GM18951 (cell line): Measurements from ENCODE around the gene HSPBAP1.
"Not testable (repeated sequence)": the region's sequence is repeated elsewhere in the genome, so short reads cannot be mapped to it uniquely, and the experiment has no call there.

Source experiments
- POLR2A ChIP-seq: IDR thresholded peaks from 4 replicates; pipeline ENCODE4 v1.6.1; 2011; ENCODE audit warnings: mild to moderate bottlenecking; ENCODE audit not compliant: insufficient read length, insufficient read depth; ENCODE audit errors: extremely low read depth
- in situ Hi-C: fragments of 300-500 bp; cut with MboI; formaldehyde crosslinking; loops from one replicate; pipeline ENCODE4 v1.12.0; 2022; ENCODE audit warnings: low sequenced_read_pairs, mixed read lengths, inconsistent platforms; ENCODE audit not compliant: unreplicated experiment

HSPBAP1 gene

GRCh38 chr3:122743581-122744120, 50.0 kb downstream of the HSPBAP1 start:
- TF ChIP-seq POLR2A: no peak
- in situ Hi-C loops: no loop called here

GRCh38 chr3:122742234-122742633, 51.4 kb downstream of the HSPBAP1 start:
- TF ChIP-seq POLR2A: no peak
- in situ Hi-C loops: no loop called here

- in situ Hi-C loops: no loop called here
These were observed 54.5 kb downstream of the HSPBAP1 start for GRCh38 chr3:122739172-122739571.

GRCh38 chr3:122732682-122733525, 60.7 kb downstream of the HSPBAP1 start:
- in situ Hi-C loops: not testable (repeated sequence)

More at GRCh38 chr3:122739172-122739571, 54.5 kb downstream of the HSPBAP1 start:
- no peak for TF ChIP-seq POLR2A

- in situ Hi-C loops: no loop called here
- TF ChIP-seq POLR2A: no peak
These were observed 63.4 kb downstream of the HSPBAP1 start for GRCh38 chr3:122730240-122730639.

GRCh38 chr3:122728756-122729514, 64.7 kb downstream of the HSPBAP1 start:
- in situ Hi-C loops: no loop called here

GRCh38 chr3:122728186-122728585, 65.4 kb downstream of the HSPBAP1 start:
- in situ Hi-C loops: no loop called here
- TF ChIP-seq POLR2A: no peak

More at GRCh38 chr3:122728756-122729514, 64.7 kb downstream of the HSPBAP1 start:
- TF ChIP-seq POLR2A: no peak

GRCh38 chr3:122727766-122728165, 65.9 kb downstream of the HSPBAP1 start:
- in situ Hi-C loops: no loop called here
- TF ChIP-seq POLR2A: no peak

- in situ Hi-C loops: no loop called here
- TF ChIP-seq POLR2A: no peak
These were observed 66.3 kb downstream of the HSPBAP1 start for GRCh38 chr3:122727294-122727693.

GRCh38 chr3:122725106-122725505, 68.5 kb downstream of the HSPBAP1 start:
- no peak for TF ChIP-seq POLR2A
- in situ Hi-C loops: no loop called here

- in situ Hi-C loops: no loop called here
- TF ChIP-seq POLR2A: no peak
These were observed 74.2 kb downstream of the HSPBAP1 start for GRCh38 chr3:122719273-122719921.

GRCh38 chr3:122716667-122717066, 77.0 kb downstream of the HSPBAP1 start:
- no peak for TF ChIP-seq POLR2A
- in situ Hi-C loops: no loop called here

- in situ Hi-C loops: no loop called here
These were observed 79.4 kb downstream of the HSPBAP1 start for GRCh38 chr3:122714273-122714672.

GRCh38 chr3:122710616-122711251, 82.9 kb downstream of the HSPBAP1 start:
- in situ Hi-C loops: not testable (repeated sequence)

More at GRCh38 chr3:122714273-122714672, 79.4 kb downstream of the HSPBAP1 start:
- TF ChIP-seq POLR2A: no peak
